ENCODE measurements around the gene APAF1. TPM values are rescaled to one million over a fixed set of nuclear protein-coding genes. Genes with fewer than 3 reads are reported as not detected.
"Not testable (repeated sequence)": the region's sequence is repeated elsewhere in the genome, so short reads cannot be mapped to it uniquely, and the experiment has no call there.

The APAF1 gene
- total RNA-seq, 2 experiments from 2014 or later, result 13.0 to 14.7 TPM

GRCh38 chr12:98744680-98745079 lies 99.6 kb downstream of the APAF1 start:
- ChIA-PET CTCF (no interaction called here), POLR2A (no interaction called here)

DNA sequence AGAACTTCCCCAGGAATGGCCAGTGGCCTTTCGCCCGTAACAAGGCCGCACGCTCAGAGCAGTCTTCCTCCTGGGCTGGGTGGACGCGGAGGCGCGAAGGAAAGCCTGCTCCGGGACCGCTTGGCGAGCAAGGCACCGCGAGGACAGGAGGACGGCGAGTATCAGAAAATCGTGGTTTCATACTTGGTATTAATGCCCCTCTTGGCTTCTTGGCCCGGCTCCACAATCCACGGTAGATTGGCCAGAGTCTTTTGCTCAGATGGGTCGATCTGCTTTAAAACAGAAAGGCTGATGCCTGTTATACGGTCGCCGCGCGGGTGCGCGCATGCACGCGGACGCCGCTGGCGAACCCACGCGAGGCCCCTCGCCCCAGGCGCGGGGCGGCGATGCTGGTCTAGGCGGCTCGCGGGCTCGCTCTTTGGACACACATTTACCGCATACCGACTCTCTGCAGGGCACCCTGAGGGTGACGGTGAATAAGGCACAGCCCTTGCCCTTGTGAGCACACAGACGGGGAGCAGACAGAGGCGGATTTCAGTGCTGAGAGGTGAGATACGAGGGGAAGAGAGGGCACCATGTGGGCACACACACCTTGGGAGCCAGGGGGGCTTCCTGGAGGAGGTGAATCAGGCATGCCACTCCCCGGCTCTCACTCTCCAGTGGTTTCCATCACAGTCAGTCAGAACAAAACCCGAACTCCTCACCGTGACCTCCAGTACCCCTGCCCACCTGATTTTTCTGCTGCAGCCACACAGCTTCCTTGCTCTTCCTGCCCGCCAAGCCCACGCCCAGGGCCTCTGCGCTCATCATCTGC lies 100.7 kb downstream of the APAF1 start:
- POLR2A ChIA-PET, result no interaction called here
- CTCF ChIA-PET, result no interaction called here

DNA sequence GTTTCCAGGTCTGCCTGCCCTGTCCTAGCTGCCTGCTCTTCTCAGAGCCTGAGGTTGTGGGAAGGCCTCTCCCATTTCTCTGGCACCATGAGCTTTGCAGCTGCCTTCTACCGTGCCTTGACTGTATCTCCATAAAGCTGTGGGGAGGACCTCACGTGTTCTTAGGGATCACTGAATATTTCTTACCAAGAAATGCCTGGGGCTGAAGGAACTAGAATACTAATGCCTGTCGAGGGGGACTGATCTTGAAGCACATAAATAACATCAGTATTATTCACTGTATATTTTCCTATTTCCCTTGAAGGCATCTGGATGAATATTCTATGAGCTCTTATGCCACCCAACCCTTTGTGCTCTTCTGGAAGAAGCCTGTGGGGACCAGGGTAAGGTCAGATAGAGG lies 103.4 kb downstream of the APAF1 start:
- POLR2A ChIA-PET, result no interaction called here
- CTCF ChIA-PET, result no interaction called here

DNA sequence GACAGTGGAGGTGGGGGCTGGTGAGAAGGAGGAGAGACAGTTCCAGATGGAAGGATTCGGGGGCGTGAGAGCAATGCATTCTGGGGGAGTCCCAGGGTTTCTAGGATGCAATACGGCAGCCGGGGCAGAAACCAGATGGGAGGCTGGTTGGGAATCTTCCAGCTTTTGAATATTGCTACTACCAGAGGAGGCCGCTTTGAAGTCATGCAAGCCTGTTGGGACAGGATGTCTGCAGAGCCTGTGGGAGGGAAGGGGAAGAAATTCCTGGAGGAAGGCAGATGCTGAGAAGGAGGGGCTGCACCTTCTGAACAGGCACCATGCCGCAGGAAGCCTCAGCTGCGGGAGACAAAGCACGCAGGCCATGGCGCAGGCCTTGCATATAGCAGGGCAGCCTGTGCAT lies 105.4 kb downstream of the APAF1 start:
- POLR2A ChIA-PET, result no interaction called here
- CTCF ChIA-PET, result interaction anchor here (0.6 kb wide), 1 partner anchor 53 kb away, joined by 3 read pairs; no protein-coding TSS in a partner anchor

DNA sequence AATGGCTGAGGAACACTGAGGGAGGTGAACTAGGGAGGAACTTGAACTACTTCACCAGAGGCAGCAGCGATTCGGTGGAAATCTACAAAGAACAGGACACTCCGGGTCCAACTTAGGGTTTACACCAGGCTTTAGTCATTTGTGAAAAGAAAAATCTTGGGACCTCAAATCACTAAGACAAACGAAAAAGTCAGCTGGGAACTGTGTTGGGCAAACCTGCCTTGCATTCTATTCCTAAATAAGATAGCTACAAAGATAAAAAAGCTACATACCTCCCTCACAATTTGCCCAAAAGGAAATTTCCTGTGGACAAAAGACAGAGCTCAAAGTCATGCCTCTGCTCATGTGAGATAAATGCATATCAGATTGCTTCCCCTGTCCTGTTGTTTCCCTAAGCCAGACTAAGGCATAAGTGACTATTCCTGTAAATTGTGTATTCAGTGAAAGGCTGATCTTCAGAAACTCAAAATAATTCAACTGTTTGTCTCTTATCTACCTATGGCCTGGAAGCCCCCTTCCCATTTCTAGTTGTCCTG lies 106.6 kb downstream of the APAF1 start:
- CTCF ChIA-PET, result no interaction called here

GRCh38 chr12:98752726-98753125 lies 107.6 kb downstream of the APAF1 start:
- POLR2A ChIA-PET, result no interaction called here
- CTCF ChIA-PET, result interaction anchor here (1.0 to 1.2 kb wide), 2 partner anchors 53 to 246 kb away, joined by 3 to 4 read pairs; no protein-coding TSS in a partner anchor

More for the DNA sequence above, 106.6 kb downstream of the APAF1 start:
- POLR2A ChIA-PET, result no interaction called here

- ChIA-PET CTCF (interaction anchor here (2.9 kb wide), 1 partner anchor 13 kb away, joined by 19 read pairs; no protein-coding TSS in a partner anchor), POLR2A (interaction anchor here (1.5 kb wide), 1 partner anchor 13 kb away, joined by 4 read pairs; no protein-coding TSS in a partner anchor)
These were observed 109.0 kb downstream of the APAF1 start for GRCh38 chr12:98754095-98754494.

DNA sequence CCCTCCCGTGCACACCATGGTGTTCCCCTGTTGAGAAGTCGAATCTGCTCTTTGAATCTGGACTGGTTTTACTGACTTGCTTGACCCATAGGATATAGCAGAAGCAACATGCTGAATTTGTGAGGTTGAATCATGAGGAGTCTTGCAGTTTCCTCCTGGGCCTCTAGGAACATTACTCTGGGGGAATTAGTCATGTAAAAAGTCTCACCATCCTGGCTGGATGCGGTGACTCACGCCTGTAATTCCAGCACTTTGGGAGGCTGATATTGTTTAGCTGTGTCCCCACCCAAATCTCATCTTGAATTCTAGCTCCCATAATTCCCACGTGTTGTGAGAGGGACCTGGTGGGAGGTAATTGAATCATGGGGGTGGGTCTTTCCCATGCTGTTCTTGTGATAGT lies 110.8 kb downstream of the APAF1 start:
- CTCF ChIA-PET, result interaction anchor here (2.9 kb wide), 1 partner anchor 15 kb away, joined by 19 read pairs; no protein-coding TSS in a partner anchor
- POLR2A ChIA-PET, result not testable (repeated sequence)

GRCh38 chr12:98757455-98757854 lies 112.4 kb downstream of the APAF1 start:
- CTCF ChIA-PET, result no interaction called here

DNA sequence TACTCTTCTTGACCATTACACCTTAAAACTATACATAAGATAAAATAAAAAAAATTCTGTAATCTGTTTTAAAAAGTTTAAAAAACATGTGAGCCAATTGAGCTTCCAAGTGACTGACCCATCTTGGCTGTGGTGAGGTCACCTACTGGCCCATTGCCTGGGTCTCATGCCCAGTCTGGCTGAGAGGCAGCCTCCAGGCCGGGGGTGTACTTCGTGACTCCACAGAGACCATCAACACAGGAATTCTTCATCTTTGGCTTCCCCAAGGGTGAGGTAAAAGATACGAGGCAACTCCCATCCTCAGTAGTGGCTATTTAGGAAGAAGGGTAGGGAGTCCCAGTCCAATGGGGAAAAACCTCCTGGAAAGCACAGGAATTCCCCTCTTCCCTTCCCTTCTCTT lies 113.2 kb downstream of the APAF1 start:
- ChIA-PET POLR2A (no interaction called here), CTCF (interaction anchor here (0.6 to 0.8 kb wide), 2 partner anchors 11 to 116 kb away, joined by 3 read pairs; no protein-coding TSS in a partner anchor)

More at GRCh38 chr12:98757455-98757854, 112.4 kb downstream of the APAF1 start:
- POLR2A ChIA-PET, result no interaction called here

DNA sequence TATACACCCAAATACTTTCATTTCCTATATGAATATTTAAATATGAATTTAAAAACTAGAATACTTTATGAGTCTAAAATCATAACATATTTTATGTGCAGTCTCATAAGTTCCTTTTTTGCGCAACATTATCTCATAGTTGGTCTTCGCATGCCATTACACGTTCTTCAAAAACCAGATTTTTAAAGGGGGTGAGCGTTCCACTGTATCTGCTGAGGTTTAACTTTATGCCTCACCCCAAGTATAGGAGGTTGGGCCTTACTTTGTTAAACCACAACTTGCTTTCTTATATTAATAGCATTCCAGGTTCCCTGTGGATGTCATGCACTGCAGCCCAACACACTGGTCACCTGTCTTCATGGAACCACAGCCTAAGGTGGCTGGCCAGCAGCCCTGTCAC lies 118.6 kb downstream of the APAF1 start:
- CTCF ChIA-PET, result no interaction called here
- POLR2A ChIA-PET, result no interaction called here

- ChIA-PET POLR2A (no interaction called here), CTCF (no interaction called here)
These were observed 122.2 kb downstream of the APAF1 start for GRCh38 chr12:98767248-98767647.

DNA sequence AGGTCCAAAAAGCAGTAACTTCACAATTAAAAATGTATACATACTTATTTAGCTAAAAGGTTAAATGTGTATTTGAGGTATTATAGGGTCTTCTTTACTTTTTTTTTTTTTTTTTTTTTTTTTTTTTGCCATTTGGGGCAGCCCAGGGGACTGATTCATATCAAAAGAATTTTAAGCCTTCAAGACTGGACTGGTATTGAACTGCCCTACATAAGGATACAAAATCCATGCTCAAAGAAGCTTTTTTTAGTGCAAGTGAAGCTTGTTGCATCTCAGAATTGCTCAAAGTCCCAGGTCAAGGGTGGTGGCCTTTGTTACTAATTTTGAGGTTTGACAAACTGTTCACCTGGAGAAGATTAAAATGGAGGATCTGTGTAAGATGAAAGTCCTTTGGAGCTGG lies 124.0 kb downstream of the APAF1 start:
- ChIA-PET POLR2A (no interaction called here), CTCF (interaction anchor here (0.6 to 0.7 kb wide), 3 partner anchors 10 to 655 kb away, joined by 3 read pairs; no protein-coding TSS in a partner anchor)

DNA sequence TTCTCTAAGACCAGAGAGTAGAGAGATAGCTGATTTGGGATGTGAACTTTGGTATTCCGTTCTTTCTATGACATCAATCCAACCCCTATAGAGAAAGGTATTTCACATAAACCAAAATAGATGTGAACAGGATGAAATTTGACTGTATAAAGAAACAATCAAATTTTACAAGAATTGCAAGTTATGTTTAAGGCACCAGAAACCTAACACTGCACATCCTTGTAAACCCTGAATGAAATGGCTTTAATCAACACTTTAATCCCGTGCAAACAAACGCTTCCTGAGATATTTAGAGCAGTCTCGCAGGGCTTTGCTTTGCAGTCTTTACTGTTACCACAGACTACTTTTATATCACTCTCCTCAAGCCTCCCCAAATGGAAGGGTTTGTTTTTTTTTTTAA lies 125.1 kb downstream of the APAF1 start:
- POLR2A ChIA-PET, result no interaction called here

GRCh38 chr12:98771811-98772752 lies 127.0 kb downstream of the APAF1 start:
- ChIA-PET CTCF (no interaction called here), POLR2A (no interaction called here)

More for the DNA sequence above, 125.1 kb downstream of the APAF1 start:
- CTCF ChIA-PET, result no interaction called here

GRCh38 chr12:98772818-98773217 lies 127.7 kb downstream of the APAF1 start:
- POLR2A ChIA-PET, result no interaction called here

GRCh38 chr12:98780261-98780660 lies 135.2 kb downstream of the APAF1 start:
- ChIA-PET POLR2A (no interaction called here), CTCF (no interaction called here)

More at GRCh38 chr12:98772818-98773217, 127.7 kb downstream of the APAF1 start:
- CTCF ChIA-PET, result no interaction called here

DNA sequence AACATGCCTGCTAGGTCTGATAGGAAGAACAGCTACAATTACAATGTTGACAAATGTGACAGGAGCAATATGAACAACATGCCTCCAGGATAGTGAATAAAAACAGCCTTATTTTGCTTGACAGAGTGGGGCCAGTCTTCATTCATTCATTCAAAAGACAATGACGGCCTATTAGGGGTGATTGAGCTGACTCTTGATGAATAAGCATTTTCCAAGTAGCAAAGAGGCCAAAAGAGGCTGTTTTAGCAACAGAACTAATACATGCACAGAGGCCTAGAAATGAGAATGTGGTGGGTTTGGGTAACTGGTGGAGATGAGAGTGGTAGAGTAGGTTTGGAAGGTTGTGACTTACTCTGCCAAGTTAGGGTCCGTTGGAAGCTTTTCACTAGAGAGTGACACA lies 138.3 kb downstream of the APAF1 start:
- ChIA-PET CTCF (no interaction called here), POLR2A (no interaction called here)

Measured in activated CD8-positive, alpha-beta memory T cell treated with anti-CD3 and anti-CD28 coated beads for 36 hours (primary cell).